GM12878 (cell line): ENCODE results near the gene F2RL3. TPM values are rescaled to one million over a fixed set of nuclear protein-coding genes. Genes with fewer than 3 reads are reported as not detected.

Experiments used
- ATAC-seq: fragments of 200-7000 bp; cut with Tn5 transposase; 3 replicates; pipeline ENCODE4 v1.9.1; 2020; ENCODE audit warnings: mild to moderate bottlenecking, moderate library complexity
- BruUV-seq: library from RNA; stranded (reverse); fragments of 400-500 nt; replicated peaks from 2 replicates; lab custom pipeline; 2021; lab: Mats Ljungman, UMichigan
- CTCF ChIA-PET: fragments of 300-600 bp; sonication (Branson Sonifier 250); formaldehyde crosslinking; extraction: SDS; loops from one replicate; lab custom pipeline; 2021; ENCODE audit warnings: inconsistent platforms; lab: Yijun Ruan, JAX
- POLR2A ChIA-PET: fragments of 350-600 bp; formaldehyde crosslinking; extraction: SDS; loops from one replicate; lab custom pipeline; 2021; ENCODE audit warnings: inconsistent platforms; lab: Charles Lee
- RAD21 ChIA-PET: fragments of 300-600 bp; sonication (Branson Sonifier 250); formaldehyde crosslinking; loops from one replicate; lab custom pipeline; 2023; ENCODE audit warnings: antibody characterized with exemption; ENCODE audit not compliant: unreplicated experiment; lab: Charles Lee
- SMC1A ChIA-PET: fragments of 300-600 bp; sonication (Branson Sonifier 250); formaldehyde crosslinking; loops from one replicate; lab custom pipeline; 2023; ENCODE audit not compliant: unreplicated experiment, uncharacterized antibody; lab: Charles Lee
- DNase-seq: peaks from one replicate; pipeline ENCODE4 v3.0.0-alpha.2; 2011; ENCODE audit warnings: low read depth, low spot score
- FAIRE-seq: peaks from 3 replicates; lab custom pipeline; 2011; peaks lifted over from hg19 to GRCh38; lab: Jason Lieb, UNC
- H2AFZ ChIP-seq: 2 replicates; pipeline ENCODE4 v1.6.0; 2011; ENCODE audit warnings: low read depth, low read length, control low read depth; ENCODE audit not compliant: control insufficient read depth
- H3K27ac ChIP-seq: 2 replicates; pipeline ENCODE4 v1.5.1; 2011; ENCODE audit warnings: control low read depth; ENCODE audit not compliant: control insufficient read depth, insufficient read depth
- H3K27me3 ChIP-seq, 2 experiments: replicated peaks in 1 of 2; 2 replicates each; pipeline versions ENCODE4 v1.6.0 to v1.6.1; 2011; ENCODE audit warnings: low read length in 1 of 2; ENCODE audit not compliant: control insufficient read depth in 2 of 2, insufficient read depth in 2 of 2
- H3K36me3 ChIP-seq, 2 experiments: 2 replicates each; pipeline ENCODE4 v1.5.1; 2011; ENCODE audit warnings: low read length in 1 of 2; ENCODE audit not compliant: control insufficient read depth in 2 of 2, insufficient read depth in 2 of 2
- H3K4me1 ChIP-seq: 2 replicates; pipeline ENCODE4 v1.6.1; 2011; ENCODE audit warnings: mild to moderate bottlenecking, low read length, moderate library complexity, mixed read lengths; ENCODE audit not compliant: control insufficient read depth, insufficient read depth
- H3K4me2 ChIP-seq: 2 replicates; pipeline ENCODE4 v1.6.0; 2011; ENCODE audit warnings: control low read depth; ENCODE audit not compliant: control insufficient read depth, insufficient read depth
- H3K4me3 ChIP-seq: fragments of 200-600 bp; sonication (generic); 2 replicates; pipeline ENCODE4 v1.5.1; 2016
- H3K79me2 ChIP-seq: 2 replicates; pipeline ENCODE4 v1.6.0; 2011; ENCODE audit warnings: low read length; ENCODE audit not compliant: control insufficient read depth, insufficient read depth
- H3K9ac ChIP-seq: 2 replicates; pipeline ENCODE4 v1.8.0; 2011; ENCODE audit warnings: low read length, control low read depth, mixed read lengths; ENCODE audit not compliant: control insufficient read depth, insufficient read depth
- H3K9me3 ChIP-seq: replicated peaks from 3 replicates; pipeline ENCODE4 v1.5.1; 2011; ENCODE audit warnings: mild to moderate bottlenecking, low read length; ENCODE audit not compliant: control insufficient read depth, insufficient read depth
- H4K20me1 ChIP-seq: 2 replicates; pipeline ENCODE4 v1.6.0; 2011; ENCODE audit not compliant: control insufficient read depth, insufficient read depth
- ASH2L ChIP-seq: fragments of 300-600, 200-600 bp; sonication (generic); IDR thresholded peaks from 2 replicates; pipeline ENCODE4 v1.6.1; 2017; ENCODE audit warnings: low read depth, mild to moderate bottlenecking, borderline replicate concordance
- BCL11A ChIP-seq: IDR thresholded peaks from 2 replicates; pipeline ENCODE4 v1.6.1; 2011; ENCODE audit warnings: low read depth, low read length
- BCL3 ChIP-seq: IDR thresholded peaks from 2 replicates; pipeline ENCODE4 v1.6.1; 2011; ENCODE audit warnings: borderline replicate concordance, low read depth, mild to moderate bottlenecking, moderate library complexity, low read length; ENCODE audit not compliant: insufficient read depth, poor library complexity, severe bottlenecking
- BMI1 ChIP-seq: fragments of 450-650 bp; IDR thresholded peaks from 2 replicates; pipeline ENCODE4 v1.6.1; 2016; ENCODE audit warnings: mild to moderate bottlenecking, moderate library complexity, borderline replicate concordance
- FOXK2 ChIP-seq: fragments of 450-650 bp; IDR thresholded peaks from 2 replicates; pipeline ENCODE4 v1.6.1; 2017; ENCODE audit warnings: mild to moderate bottlenecking, moderate library complexity
- HDGF ChIP-seq: fragments of 450-650 bp; IDR thresholded peaks from 2 replicates; pipeline ENCODE4 v1.6.1; 2016; ENCODE audit warnings: antibody characterized with exemption
- JUNB ChIP-seq: IDR thresholded peaks from 2 replicates; pipeline ENCODE4 v1.6.1; 2016; ENCODE audit warnings: antibody characterized with exemption, mild to moderate bottlenecking
- MEF2A ChIP-seq: IDR thresholded peaks from 2 replicates; pipeline ENCODE4 v1.6.1; 2011; ENCODE audit warnings: low read depth, mild to moderate bottlenecking, low read length, moderate library complexity; ENCODE audit not compliant: insufficient read depth
- NBN ChIP-seq: fragments of 450-650 bp; IDR thresholded peaks from 2 replicates; pipeline ENCODE4 v1.6.1; 2016
- POLR2AphosphoS5 ChIP-seq: IDR thresholded peaks from 2 replicates; pipeline ENCODE4 v1.6.1; 2011; ENCODE audit warnings: mild to moderate bottlenecking, low read length, inconsistent platforms
- TCF3 ChIP-seq: IDR thresholded peaks from 2 replicates; pipeline ENCODE4 v1.6.1; 2012; ENCODE audit warnings: low read depth, mild to moderate bottlenecking, low read length, borderline replicate concordance; ENCODE audit not compliant: insufficient read depth
- ZNF207 ChIP-seq: fragments of 450-650 bp; IDR thresholded peaks from 2 replicates; pipeline ENCODE4 v1.6.1; 2014; ENCODE audit warnings: antibody characterized with exemption, mild to moderate bottlenecking, borderline replicate concordance
- ZNF24 ChIP-seq: fragments of 450-650 bp; IDR thresholded peaks from 2 replicates; pipeline ENCODE4 v1.6.1; 2017; ENCODE audit warnings: antibody characterized with exemption, mild to moderate bottlenecking
- ZNF592 ChIP-seq: fragments of 450-650 bp; IDR thresholded peaks from 2 replicates; pipeline ENCODE4 v1.6.1; 2017; ENCODE audit warnings: mild to moderate bottlenecking, moderate library complexity
- WGBS: methylation state at CpG from one replicate; pipeline ENCODE4 v1.1.6; 2016; ENCODE audit warnings: low lambda C conversion rate; ENCODE audit not compliant: insufficient replicate concordance, insufficient coverage; ENCODE audit errors: missing lambda C conversion rate; 5-methylcytosine and 5-hydroxymethylcytosine counted together
- in situ Hi-C: fragments of 300-500 bp; cut with MboI; formaldehyde crosslinking; loops from 9 replicates; pipeline ENCODE4 v1.14.3; 2018; ENCODE audit warnings: mixed read lengths
- intact Hi-C: fragments of 100-400 bp; cut with micrococcal nuclease; formaldehyde crosslinking; loops from one replicate; pipeline ENCODE4 v1.14.2; 2022; ENCODE audit not compliant: unreplicated experiment
- polyA plus RNA-seq, 11 experiments: library from polyadenylated mRNA; depleted of rRNA in 4 of 11; unstranded in 6 of 11; stranded (reverse) in 5 of 11; fragments of >200 nt; fragmentation: Nextera tagmentation in 4 of 11; fragmentation: Illumina TruSeq in 1 of 11; extraction: Ambion mirVana in 4 of 11; extraction: Trizol in 1 of 11; gene quantifications; 1 replicate in 1 of 11; 2 replicates in 10 of 11; pipeline versions ENCODE4 v1.2.1 to v1.2.3, GENCODE V29; 2011 to 2016; ENCODE audit warnings: inconsistent platforms in 2 of 11, missing spikeins in 2 of 11, low read depth in 1 of 11
- total RNA-seq, 4 experiments: library from RNA; depleted of rRNA in 3 of 4; stranded (reverse); fragments of >200 nt in 3 of 4; fragmentation: Illumina TruSeq in 1 of 4; extraction: Trizol in 1 of 4; gene quantifications; 2 replicates each; pipeline versions ENCODE4 v1.2.1 to v1.2.3, GENCODE V29; 2013 to 2021
- TF ChIP-seq, protein P1 (sequence below): IDR thresholded peaks from 2 replicates; pipeline ENCODE4 v1.6.1; 2012; ENCODE audit warnings: improper control_type of control experiment, low read depth, low read length; ENCODE audit not compliant: insufficient replicate concordance

F2RL3 gene
- total and polyA plus RNA-seq, 10 of the 15 experiments (the other 5 are each of a cell fraction or from before 2014, with no cell fraction given) = 0.01 to 1.2 (median 0.29) TPM

DNA sequence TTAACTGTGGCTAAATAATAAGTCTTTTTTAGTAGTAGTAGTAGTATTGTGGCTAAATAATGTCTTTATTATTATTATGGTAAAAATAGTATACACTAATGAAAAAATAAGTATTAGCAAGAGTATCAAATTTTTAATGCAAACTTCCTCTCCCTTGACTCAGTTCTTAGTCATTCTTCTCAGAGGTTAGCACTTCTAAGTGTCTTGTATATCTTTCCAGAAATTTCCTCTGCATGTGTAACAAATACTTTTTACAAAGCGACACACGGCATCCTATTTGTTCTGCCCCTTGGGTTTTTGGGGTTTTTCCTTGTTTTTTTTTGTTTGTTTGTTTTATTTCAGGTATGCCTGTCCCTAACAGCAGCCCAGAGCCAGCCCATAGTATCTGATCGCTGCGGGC, 38.7 kb upstream of the F2RL3 start:
- BruUV-seq = no TSS peak
- Histone ChIP-seq H3K27ac (no peak overlapping the region), H4K20me1 (no peaks in the 10 kb centered on the region), H2AFZ (no peak overlapping the region), H3K4me3 (no peak overlapping the region), H3K9ac (no peak overlapping the region), H3K27me3 (no peaks in the 10 kb centered on the region), H3K9me3 (no peaks in the 10 kb centered on the region), H3K4me2 (no peak overlapping the region), H3K4me1 (no peaks in the 10 kb centered on the region), H3K79me2 (no peaks in the 10 kb centered on the region), H3K36me3 (peaks cover 26 to 30% of the 10 kb centered on the region in 2 experiments; a peak in 3 of 4 replicates)
- CTCF ChIA-PET = interaction anchor here (0.6 to 1.3 kb wide), 3 partner anchors 8 to 473 kb away, joined by 3 to 4 read pairs (median 3); no protein-coding TSS in a partner anchor
- in situ Hi-C loops (no loop called here), intact Hi-C loops (no loop called here)
- SMC1A ChIA-PET = interaction anchor here (0.6 kb wide), 1 partner anchor 315 kb away, joined by 3 read pairs; no protein-coding TSS in a partner anchor
- DNase-seq = no peak
- POLR2A ChIA-PET = no interaction called here
- ATAC-seq = no peak
- RAD21 ChIA-PET = no interaction called here
- WGBS = 96% methylated on average over 4 of the region's 4 CpGs
- FAIRE-seq = no peak
- TF ChIP-seq, protein P1, sequence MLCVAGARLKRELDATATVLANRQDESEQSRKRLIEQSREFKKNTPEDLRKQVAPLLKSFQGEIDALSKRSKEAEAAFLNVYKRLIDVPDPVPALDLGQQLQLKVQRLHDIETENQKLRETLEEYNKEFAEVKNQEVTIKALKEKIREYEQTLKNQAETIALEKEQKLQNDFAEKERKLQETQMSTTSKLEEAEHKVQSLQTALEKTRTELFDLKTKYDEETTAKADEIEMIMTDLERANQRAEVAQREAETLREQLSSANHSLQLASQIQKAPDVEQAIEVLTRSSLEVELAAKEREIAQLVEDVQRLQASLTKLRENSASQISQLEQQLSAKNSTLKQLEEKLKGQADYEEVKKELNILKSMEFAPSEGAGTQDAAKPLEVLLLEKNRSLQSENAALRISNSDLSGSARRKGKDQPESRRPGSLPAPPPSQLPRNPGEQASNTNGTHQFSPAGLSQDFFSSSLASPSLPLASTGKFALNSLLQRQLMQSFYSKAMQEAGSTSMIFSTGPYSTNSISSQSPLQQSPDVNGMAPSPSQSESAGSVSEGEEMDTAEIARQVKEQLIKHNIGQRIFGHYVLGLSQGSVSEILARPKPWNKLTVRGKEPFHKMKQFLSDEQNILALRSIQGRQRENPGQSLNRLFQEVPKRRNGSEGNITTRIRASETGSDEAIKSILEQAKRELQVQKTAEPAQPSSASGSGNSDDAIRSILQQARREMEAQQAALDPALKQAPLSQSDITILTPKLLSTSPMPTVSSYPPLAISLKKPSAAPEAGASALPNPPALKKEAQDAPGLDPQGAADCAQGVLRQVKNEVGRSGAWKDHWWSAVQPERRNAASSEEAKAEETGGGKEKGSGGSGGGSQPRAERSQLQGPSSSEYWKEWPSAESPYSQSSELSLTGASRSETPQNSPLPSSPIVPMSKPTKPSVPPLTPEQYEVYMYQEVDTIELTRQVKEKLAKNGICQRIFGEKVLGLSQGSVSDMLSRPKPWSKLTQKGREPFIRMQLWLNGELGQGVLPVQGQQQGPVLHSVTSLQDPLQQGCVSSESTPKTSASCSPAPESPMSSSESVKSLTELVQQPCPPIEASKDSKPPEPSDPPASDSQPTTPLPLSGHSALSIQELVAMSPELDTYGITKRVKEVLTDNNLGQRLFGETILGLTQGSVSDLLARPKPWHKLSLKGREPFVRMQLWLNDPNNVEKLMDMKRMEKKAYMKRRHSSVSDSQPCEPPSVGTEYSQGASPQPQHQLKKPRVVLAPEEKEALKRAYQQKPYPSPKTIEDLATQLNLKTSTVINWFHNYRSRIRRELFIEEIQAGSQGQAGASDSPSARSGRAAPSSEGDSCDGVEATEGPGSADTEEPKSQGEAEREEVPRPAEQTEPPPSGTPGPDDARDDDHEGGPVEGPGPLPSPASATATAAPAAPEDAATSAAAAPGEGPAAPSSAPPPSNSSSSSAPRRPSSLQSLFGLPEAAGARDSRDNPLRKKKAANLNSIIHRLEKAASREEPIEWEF = no peak
- TF ChIP-seq BCL11A (no peak), MEF2A (no peak), ZNF207 (no peak), NBN (no peak), BMI1 (no peak), TCF3 (no peak), FOXK2 (no peak), BCL3 (no peak), ZNF24 (no peak), ZNF592 (no peak), JUNB (no peak), ASH2L (no peak), POLR2AphosphoS5 (no peak), HDGF (no peak)
